NCI-H82 treated with DMSO at 0.1 percent for 48 hours (cell line): ENCODE data around the gene NME7.

Experiments used
- DNase-seq: peaks from one replicate; lab custom pipeline; 2025; ENCODE audit not compliant: unreplicated experiment; lab: John Stamatoyannopoulos, UW

Gene NME7

DNA sequence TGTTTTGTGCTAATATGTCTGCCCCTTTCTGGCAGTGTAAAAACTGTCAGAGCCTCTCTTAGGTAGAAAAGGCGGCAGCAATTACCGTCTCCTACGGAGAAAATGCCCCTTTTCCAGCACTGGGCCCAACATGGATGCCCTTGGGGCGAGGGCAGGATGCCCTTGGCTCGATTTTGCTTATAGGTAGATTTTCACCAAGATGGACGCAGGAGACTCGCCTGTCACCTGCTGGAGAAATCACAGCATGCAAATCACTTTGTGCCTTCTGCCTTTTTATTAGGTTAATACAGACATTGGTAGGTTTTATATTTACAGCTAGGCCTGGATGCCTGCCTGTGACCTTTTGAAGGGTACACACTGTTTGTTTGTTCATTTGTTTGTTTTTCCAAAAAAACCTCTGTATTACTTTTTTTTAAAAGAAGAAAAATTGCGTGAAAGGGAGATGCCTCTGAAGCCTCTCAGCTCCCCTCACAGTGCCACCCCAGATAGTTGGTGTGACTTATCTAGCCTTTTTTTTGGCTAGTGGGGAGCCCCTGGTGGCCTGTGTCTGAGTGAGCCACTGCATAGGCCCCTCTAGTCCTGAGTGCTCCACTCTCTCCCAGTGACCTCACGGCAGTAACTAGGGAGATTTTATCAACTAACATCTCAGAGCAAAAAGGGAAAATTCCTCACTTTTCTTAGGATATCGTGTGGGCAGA lies 258.6 kb downstream of the NME7 start:
- no peak for DNase-seq

DNA sequence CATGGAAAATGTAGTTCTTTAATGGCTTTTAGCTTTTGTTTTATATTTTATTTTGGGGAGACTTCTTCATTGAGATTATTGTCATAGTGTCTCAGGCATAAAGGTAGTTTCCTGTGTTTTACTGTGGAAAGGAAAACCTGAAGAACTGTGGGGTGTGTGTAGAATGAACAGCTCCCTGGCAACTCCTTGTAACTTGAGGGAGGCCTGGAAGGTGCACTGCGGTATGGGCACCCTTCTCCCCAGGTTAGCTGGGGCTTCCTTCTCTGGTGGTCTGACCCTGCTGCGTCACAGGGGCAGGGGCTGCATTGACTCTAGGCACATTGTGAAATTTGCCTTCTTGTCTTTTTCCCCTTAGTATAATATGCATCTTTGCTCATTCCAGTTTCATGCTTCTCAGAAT lies 259.4 kb downstream of the NME7 start:
- DNase-seq, result no peak

DNA sequence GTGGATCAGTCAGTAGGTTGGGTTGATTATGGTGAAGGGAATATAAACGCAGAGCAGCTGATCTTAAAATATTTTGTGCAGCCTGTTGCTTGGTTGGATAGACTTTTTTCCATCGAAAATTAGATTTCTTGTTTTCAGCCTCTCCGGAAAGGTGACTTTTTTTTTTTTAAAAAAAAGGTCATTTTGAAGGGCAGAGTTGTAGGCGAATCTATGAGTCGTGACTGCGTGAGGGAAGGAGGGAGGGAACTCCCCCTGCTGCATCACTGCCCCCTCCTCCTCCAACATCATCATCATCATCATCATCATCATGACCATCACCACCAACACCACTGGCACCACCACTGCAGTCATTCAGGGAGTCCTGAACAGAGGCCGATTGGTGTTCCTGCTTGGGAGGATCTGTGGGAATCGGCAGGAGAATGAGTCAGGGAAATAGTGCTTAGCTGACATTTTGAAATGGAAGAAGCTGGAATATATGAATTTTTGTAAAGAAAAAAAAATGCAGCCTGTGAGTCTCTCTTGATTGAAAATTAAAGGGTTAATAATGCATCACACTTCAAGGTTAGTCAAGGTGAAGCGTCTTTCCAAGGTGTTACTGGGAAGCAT lies 259.9 kb downstream of the NME7 start:
- DNase-seq, result no peak

DNA sequence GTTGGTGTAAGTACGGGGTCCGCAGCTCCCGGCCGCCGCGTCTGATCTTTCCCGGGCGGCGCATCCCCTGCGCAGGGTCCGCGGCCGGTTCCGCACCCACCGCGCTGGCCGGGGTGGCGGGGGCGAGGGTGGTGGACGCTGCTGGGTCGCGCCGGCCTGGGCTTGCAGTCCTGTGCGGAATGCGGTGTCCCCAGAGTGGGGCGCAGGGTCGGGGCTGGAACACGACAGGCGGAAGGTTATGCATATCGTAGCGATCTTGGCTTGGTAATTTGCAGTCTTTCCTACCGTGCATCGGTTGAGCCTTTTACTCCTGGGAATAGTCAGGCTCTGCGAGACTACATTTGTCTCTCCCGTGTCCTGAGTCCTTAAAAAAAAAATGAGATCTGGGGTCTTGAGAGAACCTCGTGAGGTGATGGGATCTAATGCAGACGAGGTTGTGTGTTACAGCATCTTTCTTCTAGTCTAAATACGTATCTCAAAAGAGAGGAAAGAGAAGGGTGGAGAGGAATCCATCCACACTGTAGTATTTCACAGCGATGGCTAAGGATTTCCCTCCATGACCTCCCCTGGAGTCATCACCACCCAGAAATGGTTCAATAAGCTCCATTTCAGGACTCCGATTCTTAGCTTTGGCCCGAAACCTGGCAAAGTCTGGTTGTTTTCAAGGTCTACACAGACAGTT lies 260.5 kb downstream of the NME7 start:
- no peak for DNase-seq

DNA sequence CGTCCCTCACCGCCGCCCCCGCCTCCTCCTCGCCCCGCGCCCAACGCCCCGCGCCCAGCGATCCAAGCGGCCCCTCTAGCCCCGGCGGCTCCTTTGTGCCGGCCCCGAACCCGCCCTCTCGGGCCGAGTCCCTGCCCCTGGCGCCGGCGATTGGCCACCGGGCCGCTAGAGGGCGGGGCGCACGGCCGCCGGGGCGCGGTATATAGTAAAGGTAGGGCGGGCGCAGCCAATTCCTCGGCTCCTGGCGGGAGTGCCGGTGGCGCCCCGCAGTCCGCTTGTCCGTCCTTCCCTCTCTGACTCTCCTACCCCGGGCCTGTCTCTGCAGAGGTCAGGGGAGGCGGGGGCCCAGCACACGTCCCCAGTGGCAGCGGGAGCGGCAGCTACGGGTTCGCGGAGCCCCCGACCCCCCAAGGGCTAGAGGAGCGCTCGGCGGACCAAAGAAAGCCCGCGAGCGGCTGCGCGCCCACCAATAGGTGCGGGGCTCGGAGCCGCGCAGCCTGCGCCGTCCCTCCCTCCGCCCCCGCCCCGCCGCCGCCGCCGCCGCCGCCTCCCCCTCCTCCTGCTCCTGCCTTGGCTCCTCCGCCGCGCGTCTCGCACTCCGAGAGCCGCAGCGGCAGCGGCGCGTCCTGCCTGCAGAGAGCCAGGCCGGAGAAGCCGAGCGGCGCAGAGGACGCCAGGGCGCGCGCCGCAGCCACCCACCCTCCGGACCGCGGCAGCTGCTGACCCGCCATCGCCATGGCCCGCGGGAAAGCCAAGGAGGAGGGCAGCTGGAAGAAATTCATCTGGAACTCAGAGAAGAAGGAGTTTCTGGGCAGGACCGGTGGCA lies 261.3 kb downstream of the NME7 start, which contains the start of gene ATP1B1:
Gene ATP1B1, plus strand, starts transcription at position 596 of the 826 bp plus-strand sequence. Its CDS starts 140 bp downstream, at position 736.
- DNase-seq, result peak; percentile 75

DNA sequence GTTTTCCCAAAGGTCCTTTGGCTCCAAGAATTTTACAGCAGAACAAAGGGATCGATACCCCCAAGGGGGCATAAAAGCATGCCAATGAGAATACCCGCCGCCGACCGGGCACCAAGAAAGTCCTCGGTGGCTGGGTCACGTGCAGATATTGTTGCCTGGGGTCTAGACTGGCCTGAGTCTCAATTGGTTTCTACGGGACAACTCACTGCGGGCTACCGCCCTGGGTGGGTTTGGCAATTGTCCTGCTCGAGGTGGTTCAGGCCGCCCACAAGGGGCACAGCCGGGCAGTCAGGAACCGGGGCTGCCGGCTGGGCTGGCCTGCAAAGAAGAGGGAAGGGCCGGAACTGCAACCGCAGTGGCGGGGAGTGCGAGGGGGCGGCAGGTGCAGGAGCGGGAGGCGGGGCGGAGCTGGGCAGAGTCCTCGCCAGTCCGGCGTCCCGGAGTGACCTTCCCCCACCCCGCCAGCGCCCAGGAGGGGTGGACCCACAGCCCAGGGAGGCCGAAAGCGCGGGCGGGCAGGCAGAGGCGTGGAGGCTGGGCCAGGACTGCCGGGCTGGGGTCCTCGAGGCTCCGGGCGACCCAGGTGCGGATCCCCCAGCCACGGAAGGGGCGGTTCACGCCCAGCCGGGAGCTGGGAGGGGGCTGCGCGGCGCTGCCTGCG lies 262.0 kb downstream of the NME7 start:
- DNase-seq, result peak; percentile 41

DNA sequence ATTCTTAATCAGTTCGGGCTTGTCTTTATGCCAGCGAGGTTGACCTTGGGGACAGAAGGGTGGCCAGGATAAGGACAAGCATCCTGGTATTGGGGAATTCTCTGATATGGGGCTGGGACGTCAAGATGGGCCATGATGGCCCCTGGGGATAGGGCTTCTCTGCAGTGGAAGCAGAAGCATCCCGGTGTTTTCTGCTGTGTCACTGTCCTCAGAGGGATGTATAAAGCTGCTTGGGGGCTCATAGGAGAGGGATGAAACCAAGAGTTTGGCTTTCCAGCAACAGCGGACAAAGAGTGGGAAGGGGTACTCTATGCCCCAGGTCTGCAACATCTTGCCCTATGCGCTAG lies 262.5 kb downstream of the NME7 start:
- no peak for DNase-seq

DNA sequence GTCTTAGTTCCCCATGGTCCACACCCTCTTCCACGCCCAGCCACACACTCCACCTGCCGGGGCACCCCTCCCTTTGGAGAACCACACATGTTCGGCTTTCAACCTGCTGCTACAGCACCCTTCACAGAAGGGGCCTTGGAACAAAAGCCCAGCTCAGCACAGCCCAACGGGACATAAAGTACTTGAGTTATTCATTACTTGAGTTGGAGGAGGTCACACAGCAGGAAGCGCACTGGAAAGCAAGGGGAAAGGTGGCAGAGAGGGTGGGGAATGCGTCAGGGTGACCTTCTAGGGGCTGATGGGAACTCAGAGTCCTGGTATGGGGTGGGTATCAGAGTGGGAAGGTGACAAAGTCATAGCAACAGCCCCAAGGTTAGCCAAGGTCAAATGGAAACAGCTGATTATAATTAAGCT lies 264.1 kb downstream of the NME7 start:
- DNase-seq, result no peak

DNA sequence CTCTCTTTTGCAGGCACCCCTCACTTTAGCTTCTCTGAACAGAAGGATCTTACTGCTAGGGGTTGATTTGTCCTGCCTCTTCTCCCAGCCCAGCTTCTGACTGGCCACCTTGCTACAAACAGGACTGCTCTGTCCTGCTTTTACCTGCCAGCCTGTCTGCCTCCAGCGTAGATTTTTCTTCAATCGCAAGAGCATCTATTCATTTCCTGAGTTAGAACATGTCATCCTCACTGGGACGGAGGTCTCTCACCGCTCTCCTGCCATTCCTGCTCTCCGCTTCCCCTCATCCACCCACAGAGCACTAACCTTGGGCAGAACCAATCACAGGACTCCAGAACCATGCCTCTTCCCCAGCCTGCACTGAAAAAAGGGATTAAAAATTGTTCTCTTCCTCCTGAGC lies 264.6 kb downstream of the NME7 start:
- DNase-seq, result no peak

DNA sequence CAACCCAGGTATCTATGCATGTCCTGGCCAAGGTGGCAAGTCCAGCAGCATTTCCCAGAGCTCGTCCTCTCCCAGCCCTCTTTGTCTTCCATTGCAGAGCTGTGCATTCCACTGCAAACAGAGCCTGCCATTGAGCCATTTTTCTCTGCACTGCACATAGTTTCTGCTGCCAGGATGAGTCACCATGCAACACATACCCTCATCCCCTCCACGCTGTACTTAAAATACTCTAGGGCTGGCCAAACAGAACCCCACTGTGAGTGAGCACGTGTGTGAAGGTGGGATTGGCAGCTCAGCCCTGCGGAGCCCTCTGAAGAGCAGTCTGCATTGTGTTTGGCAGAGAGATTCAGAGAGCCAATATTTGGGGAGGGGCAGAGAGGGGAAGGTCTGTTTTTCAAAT lies 265.0 kb downstream of the NME7 start:
- DNase-seq, result no peak

DNA sequence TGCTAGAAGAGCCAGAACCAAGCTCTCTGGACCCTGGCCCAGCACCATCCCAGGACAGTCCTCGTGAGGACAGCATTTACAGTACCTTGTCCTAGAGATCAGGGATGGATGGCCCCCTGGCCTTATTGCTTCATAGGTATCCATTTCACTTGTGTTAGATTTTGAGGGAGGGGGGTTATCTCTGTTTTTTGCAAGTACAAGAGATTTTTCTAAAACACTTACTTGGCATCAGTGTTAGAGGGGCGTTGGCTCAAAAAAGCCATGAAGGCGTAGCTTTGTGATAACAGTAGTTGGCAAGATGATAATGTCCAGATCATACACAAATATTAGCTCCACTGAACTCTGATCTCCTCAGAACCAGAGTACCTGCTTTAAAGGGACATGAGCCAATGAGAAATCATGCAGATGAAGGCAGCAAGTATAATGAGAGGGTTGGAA lies 266.9 kb downstream of the NME7 start:
- DNase-seq, result no peak

DNA sequence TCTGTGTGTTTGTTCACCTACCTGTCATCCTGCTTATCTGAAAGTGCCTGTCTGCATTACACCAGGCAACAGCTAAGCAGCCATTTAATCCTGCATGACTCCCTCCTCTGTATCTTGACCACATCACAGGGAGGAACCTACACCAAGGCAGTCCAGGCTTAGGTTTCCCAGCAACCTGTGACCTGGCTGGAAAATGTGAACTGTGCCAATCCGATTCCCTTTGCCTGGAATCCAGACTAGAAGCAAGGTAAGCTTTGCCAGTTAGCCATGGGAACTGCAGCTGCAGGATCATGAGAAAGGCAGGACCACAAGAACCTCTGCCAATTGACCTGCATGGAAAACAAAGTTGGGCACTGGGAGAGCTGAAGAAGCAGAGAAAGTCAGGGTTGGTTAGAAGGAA lies 267.4 kb downstream of the NME7 start:
- DNase-seq, result no peak

DNA sequence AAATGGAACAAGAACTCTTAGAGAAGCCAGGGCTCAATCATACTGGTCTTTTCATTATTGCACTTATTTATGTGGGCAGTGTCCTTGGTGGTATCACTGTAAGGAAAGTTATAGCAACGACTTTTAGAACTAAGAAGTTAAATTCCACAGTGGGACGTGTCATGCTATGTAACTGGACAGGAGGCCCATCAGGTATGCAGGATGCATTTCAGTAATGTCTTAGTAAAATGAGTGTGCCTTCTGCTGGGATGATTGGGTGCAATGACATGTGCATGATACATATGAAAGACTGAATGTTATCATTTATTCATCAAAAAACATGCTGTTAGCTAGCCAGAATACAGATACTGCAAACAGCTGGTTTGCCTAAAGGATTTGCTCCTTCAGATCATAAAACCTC lies 268.0 kb downstream of the NME7 start:
- no peak for DNase-seq

DNA sequence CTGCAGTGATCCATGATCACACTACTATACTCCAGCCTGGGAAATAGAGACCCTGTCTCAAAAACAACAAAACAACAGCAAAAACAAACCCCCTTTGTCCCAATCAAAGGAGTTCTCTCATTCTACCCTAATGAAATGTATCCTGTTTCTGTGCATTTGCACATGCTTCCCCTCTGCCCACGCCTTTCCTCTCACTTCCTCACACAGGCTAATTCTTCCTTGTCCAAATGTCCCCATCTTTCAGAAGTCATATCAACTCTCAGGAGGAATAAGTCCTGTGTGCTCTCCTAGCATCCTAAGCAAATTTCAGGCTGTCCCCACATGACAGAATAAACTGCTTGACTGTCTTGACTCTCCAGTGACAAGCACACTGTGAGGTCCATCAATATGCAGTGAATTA lies 269.2 kb downstream of the NME7 start:
- DNase-seq, result no peak

DNA sequence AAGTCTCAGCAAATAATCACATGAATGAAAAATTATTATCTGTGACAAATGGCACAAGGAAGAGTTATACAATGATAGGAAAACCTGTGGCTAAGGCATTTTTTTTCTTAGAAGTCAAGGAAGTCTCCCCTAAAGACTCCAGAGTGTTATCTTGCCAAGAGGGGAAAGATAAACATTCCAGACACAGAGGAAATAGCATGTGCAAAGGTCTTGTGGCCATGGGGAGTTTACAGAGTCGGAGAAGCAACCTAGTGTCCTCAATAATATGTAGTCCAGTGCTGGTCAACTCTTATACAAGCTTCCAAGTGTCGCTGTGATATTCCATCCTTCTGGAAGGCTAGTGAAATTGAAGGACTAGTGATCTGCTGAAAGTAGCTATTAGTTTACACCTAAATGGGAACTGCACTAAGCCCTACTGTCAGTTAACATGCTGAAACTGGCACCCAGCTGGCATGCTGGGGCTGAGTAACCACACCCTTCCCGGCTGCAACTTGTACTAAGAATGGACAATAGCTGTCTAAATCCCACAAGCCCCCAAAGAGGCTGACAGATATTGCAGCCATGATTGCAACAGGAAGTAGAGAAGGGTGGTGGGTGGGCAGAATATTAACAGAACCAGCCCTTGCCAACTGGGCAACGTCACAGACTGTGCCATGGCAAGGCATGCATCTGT lies 272.6 kb downstream of the NME7 start:
- no peak for DNase-seq

DNA sequence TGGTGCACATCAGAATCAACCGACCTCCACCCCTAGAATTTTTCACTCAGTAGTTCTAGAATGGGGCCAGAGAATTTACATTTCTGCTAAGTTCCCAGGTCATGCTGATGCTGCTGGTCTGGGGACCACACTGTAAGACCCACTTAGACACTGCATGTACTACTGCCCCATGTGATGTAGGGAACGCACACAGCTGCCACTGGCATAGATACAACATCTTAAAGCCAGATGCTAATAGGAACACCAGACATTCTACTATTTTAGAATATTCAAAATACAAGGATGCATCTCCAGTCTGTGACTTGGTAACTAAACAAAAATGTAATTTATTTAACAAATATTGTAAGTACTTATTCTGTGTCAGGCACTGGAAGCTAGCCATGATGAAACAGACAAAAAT lies 275.2 kb downstream of the NME7 start:
- DNase-seq, result no peak

DNA sequence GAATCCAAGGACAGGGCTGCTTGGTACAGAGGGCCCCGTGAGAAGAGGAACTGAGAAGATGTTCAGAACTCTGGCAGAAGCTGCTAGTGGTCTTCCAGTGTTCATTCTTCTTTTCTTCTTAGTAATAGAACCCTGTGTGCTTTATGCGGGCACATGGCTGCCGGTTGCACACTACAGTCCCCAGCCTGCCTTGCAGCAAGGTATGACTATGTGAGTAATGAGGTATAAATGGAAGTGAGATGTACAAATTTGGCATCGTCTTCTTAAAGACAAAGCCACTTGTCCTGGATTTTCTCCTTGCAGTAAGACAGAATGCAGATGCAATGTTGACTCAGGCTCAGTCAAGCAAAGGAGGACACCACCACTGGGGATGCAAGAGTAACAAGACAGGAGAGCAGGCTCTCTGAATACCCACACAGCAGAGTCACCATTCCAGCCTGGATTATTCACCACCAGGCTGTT lies 276.1 kb downstream of the NME7 start:
- no peak for DNase-seq

DNA sequence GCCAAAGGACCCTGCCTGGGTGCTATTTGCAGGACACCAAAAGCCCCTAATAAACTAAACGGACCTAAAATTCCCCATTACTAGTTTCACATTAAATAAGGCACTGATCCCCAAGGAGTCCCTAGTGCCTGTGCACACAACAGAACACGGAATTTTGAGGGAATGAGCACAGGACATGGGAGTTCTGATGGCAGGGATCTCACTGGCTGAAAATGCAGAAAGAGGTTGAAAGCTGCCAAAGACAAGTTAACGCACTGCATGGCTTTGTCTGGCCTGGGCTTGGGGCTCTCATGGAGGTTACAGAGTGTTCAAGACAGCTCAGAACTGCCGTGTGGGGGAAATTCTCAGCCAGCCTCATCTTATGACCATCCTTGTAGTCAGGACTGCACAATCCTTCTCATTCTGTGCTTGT lies 276.7 kb downstream of the NME7 start:
- DNase-seq, result no peak

DNA sequence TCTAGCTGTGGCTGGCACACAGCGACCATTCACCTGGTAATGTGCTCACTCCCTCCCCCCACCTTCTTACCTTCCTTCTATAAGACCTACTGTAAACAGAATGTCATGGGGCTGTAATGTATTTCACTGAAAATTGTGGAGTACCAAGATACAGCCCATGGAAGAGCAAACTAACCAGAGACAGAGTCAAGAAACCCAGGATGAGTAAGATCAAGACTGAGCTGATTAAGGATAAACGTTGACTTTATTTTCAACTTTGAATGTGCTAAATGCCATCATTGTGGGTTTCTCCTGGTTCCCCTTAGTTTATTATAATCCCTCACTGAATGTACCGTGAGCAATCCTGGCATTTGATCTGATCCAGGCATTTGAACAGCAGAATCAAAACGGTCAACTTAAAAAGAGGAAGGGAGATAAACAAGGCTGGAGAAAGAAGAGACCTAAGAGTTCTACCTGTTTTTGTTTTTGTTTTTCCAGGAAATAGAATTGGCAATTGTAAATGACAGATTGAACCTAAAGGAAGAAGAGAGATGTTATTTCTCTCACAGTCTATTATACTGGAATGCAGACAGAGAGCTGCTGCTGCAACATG lies 277.2 kb downstream of the NME7 start:
- no peak for DNase-seq

DNA sequence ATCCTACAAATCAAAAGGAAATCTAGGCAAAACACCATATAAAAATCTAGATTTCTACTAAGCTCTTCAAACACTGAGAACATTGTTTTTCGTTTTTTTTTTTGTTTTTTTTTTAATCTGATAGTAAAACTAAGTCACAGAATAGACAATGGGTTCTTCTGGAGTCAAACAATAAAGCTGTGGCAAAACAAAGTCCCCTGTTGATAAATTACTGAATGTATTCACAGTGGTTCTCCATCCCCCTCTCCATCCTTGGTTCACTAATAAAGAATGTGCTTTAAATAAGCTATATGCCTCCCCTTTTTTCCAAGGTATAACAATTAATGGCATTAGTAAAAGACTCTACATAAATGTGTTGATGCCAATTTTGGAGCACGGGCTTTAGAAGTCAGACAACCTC lies 277.8 kb downstream of the NME7 start:
- DNase-seq, result no peak
